NCI-H2196 (cell line): ENCODE data around the gene IGF1R.

Source experiments
- DNase-seq: peaks from one replicate; lab custom pipeline; 2025; ENCODE audit not compliant: unreplicated experiment; lab: John Stamatoyannopoulos, UW

Gene IGF1R

DNA sequence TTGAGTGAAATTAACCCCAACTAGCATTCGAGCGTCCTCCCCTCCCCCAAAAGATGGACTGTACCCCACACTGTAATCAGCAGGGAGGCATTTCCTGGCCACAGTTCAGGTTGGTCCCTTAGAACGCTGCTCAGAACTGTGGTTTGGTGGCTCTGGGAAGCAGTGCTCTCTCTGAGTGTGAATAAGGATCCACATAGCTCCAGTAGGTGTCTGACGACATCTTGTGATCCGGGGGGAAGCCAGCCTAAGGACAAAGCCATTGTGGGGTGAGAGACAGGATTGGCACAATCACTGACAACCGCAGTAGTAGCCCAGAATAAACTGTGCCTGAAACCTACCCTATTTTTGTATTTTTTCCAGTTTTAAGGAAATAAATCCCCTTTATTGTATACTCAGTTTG, 125.3 kb downstream of the IGF1R start:
- DNase-seq: no peak

DNA sequence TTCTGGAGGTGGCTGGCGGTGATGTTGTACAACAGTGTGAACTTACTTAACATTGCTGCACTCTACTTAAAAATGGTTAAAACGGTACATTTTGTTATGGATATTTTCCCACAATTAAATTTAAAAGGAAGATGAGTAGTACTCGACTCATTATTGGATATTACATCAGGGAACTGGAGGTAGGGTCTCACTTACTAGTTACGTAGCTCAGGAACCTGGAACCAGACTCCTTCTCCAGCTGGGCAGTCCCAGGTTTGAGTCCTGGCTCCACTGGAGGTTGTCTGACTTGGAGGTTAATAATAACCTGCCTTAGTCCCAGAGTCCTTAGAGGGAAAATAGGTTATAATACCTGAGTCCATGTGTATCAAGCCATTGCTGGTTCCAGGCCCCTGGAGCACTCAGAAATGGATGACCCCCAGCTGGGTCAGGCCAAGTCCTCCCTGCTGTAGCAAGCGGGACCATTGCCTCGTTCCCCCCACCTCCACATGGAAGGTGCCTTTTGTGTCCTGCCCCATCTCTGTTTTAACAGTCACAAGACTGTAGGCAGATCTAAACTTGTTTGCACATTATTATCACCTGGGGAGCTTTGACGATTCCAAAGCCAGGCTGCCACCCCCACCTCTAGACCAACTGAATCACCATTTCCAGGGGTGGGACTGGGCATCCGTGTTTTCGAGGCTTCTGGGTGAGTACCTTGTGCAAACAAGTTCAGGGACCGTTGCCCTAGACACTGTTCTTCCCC, 126.6 kb downstream of the IGF1R start:
- no peak for DNase-seq

DNA sequence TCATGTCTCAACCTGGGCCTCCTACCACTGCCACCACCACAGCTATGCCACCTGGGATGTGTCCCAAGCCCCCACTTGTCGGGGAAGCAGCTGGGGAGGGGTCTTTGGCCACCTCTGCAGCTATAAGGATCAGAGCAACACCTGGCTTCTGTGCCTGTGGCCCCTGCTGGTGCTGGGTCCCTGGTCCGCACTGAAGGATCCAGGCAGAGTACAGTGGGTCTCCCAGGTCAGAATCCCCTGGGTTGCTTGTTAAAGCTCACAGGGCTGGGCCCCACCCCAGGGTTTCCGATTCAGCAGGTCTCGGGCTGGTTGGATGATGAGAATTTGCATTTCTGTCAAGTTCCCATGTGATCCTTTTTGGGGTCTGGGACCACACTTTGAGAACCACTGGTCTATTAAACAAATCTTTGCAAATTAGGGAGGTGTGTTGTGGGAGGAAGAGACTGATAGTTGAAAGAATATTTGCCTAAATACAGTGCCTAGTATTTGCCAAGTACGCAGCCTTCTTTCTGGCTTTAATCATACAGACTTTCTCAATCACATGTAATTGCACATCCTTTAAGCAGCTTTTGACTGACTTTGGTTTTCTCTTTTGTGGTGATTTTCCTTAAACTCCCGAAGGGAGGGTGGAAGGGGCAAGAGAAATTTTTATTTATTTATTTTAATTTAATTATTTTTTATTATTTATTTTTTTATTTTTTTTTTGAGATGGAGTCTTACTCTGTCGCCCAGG, 127.3 kb downstream of the IGF1R start:
- no peak for DNase-seq

DNA sequence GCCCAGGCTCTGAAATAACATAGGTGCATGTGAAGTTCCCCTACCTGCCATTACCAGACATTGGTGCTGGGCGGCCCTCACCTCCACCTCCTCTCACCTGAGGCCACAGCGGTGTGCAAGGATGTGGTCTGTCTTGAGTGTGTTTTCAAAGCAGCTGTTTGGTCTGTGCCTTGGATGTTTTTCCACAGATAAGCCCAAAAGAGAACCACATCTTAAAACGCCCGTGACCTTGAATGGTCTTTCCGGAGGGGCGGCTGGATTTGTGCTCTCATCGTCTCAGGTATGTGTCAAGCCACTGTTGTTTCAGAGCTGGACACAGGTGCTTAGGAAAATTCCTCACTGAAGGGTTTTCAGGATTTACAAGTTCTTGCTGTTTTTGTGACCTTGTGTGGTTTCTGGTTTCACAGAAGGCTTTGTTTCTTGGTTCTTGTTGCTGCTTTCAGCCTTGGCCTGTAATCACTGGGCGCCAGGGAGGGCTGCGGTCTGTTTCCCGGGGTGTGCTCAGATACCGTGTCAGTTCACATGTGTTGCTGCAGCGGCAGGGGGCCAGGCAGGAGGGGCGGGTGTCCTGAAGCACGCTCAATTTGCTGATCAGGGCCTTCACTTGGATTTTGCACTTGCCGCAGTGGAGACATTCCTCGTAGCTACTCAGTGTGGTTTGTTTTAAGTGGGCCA, 128.4 kb downstream of the IGF1R start:
- no peak for DNase-seq

DNA sequence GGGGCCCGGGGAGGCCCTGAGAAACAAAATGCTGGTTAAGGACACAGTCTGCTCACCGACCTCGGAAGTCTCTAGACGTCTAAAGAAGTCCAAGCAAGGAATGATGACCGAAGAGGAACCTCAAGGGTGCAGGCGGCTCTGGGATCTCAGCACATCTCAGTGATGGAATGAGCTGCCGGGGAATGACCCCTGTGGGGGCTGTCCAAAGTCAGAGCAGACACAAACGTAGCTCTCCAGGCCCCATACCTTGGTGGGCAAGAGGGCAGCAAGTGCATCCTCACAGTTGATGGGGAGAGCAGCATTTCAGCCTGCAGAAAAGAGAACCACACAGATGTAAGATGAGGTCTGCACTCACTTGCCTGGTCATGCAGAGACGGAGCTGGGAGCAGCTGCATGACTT, 129.1 kb downstream of the IGF1R start:
- DNase-seq: no peak

DNA sequence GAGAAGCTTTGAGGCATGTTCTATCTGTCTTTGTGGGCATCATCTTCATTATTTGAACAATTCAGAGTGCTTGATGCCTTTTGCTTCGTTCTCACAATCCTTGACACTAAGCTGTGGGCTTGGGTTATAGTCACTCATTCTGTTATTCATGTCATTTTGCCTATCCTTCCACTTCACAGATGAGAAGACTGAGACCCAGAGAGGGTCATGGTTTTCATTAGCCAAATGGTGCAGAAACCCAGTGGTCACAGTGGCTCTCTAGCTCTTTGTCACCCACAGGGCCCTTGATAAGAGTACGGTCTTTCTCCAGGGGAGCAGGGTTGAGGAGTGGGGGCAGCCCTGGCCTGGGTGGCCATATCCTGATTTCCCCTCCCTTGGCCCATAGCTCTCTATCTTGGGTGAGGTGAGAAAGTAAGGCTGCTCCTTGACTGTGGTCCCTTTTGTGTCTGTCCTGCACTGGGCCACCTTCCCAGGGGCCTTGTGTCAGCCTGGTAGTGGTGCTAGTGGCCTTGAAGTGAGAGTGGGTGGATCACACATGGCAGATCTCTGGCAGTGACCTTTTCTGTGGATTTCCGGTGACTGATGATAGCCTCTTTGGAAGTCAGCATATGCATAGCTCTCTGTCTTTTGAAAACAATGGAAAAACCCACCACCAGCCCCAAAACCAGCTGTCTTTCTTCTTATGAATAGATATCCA, 130.1 kb downstream of the IGF1R start:
- DNase-seq: no peak

DNA sequence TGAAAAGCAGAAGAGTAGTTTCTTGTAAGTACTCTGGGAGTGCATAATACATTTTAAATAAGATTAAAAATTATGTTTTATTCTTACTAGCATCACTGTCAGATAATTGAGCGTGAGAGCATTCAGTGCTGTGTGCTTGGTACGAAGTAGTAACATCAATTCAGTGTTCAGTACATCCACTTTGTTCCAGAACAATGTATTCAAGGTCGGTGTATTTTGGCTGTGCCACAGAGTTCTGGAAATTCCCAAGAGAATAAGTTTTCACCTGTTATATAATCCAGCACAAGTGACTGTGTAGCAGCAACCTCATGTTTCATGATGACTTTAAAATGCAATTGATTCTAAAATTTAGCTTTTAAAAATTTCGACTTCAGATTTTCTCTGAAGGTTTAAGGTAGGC, 130.6 kb downstream of the IGF1R start:
- no peak for DNase-seq

DNA sequence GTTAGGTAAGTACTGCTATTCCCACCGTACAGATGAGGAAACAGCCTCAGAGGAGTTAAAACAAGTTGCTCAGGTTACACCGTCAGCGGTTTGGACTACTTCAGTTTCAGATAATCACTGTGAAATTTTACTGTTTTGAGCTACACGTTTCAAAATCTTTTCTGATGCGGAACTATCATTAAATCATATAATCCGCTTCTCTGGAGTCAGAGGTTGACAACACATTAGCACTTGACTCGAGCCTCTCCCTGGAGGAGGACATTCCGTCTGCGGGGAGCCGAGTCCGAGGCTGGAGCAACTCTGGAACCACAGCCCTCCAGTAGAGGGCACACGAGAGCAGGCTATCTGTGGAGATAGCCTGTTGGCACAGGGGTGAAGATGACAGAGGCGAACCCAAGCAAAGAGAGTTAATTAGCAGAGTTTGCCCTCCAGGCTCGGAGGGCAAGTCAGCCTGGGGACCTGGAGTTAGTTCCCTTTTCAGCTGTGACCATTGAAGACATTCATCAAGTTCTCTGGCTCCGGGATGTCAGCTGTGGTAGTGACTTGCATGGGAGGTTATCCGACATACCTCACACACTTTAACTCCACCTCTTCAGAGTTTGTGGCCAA, 131.2 kb downstream of the IGF1R start:
- peak; percentile 61 for DNase-seq

DNA sequence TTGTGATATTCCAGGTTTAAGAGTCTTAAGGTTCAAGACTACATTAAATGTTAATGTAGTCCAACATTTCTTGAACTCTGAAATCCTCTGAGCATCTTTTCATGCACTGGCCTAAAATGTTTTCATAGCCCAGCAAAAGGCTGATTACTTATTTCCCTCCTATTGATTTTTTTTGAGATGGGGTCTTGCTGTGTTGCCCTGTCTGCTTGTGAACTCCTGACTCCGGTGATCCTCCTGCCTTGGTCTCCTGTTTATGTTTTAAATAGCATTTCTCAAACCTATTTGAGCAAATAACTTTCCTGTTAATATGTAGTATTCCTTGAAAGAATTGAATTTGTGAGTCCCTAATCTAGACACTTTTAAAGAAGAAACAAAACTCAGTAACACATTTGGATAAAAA, 133.5 kb downstream of the IGF1R start:
- no peak for DNase-seq

DNA sequence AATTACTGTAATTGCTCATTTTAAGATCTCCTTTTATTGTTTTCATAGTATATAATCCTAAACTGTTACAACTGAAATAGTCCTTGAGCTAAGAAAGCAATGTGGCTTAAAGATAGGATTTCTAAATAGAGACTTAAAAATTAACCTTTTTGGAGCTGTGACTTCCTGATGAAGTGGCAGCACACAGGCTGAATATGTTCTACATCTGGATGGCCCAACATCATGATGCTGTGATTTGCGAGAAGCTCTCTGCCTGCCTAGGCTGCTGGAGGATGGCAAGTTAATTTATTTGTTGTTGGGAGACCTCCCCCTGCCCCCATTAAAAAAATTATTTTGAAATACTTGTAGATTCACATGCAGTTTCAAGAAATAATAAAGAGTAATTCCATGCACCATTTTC, 134.5 kb downstream of the IGF1R start:
- no peak for DNase-seq

DNA sequence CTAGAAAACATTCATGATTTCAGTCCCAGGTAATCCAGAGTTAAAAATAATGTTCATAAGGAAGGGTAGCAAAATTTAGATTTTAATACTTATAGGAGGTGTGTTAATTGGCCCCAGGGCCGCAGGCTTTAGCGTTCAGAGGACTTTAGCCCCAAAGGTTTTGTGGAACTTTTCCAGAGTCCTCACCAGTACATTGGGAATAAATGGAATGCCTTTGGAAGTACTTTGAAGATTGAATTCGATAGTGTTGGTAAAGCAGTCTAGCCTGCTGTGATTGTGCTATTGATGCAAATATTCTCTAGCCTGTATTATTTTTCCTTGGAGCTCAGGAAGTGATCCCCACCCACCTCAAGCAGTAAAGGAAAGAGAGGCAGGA, 137.1 kb downstream of the IGF1R start:
- DNase-seq: no peak

DNA sequence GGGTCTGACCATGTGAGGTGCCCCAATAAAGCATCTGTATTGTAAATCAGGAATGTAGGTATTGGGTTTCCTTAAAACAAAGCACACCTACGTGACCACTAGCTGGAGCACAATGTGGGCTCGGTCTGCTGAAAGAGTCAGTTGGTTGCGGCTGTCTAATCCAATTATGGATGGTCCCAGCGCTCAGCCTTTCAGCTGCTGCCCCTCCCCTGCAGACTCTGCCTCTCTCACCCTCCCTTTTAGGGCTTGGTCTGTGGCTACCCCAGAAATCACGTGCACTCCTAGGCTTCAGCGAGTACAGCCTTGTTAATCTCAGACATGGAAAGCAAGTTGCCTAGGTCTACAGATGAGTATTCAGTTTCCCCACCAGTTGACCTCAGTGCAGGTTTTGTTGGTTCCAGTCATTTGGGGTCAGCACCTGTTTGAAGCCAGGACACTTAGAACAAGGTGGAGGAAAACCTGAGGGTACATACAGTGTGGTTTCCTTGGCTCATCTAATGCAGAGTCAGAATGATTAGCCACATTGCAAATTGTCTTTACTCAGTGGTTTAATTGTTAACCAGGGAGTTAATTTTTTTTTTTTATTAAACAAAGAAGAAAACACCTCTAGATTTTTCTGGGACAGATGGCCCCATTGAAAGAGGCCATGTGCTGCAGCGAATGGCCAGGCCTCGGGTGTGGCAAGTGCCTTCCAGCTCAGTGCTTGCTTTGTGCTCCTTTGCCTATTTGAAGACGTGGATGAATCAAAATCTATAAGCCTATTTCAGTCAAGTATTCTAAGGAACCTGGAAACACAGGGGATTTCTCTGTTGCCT, 137.7 kb downstream of the IGF1R start:
- no peak for DNase-seq

DNA sequence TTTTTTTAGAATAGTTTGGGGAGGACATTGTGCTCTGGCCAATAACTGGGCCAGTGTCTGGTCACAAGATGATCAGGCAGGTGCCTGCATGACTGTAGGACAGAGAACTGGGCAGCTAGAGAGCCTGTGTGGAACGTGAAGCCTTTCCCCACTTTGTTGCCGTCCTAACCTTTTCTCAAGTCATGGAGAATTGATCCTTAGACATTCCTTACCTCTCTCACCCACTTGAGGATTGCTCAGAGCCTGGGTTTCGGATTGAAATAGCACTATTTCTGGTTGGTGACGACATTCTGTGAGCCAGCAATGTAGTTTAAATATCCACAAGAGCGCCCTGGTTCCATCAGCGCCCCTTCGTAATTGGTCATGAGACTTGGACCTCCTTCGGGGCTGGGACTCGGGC, 138.4 kb downstream of the IGF1R start:
- DNase-seq: no peak

DNA sequence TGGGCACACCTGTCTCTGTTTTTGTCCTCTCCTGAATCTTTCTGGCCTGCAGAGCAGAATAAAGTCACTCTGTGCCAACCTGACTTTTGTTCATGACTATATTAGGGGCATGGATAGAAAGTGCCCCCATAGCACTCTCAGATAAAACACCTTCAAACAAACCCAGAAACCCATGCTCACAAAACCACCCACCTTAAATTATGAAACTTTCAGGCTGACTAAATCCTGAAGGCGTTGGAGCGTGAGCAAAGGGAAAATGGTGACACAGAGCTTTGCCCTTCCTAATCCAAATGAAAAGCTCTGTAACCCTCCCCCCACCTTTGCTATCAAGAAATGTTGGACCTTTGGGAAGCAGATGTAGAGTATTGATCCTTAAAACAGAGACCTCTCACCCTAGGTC, 138.9 kb downstream of the IGF1R start:
- no peak for DNase-seq

DNA sequence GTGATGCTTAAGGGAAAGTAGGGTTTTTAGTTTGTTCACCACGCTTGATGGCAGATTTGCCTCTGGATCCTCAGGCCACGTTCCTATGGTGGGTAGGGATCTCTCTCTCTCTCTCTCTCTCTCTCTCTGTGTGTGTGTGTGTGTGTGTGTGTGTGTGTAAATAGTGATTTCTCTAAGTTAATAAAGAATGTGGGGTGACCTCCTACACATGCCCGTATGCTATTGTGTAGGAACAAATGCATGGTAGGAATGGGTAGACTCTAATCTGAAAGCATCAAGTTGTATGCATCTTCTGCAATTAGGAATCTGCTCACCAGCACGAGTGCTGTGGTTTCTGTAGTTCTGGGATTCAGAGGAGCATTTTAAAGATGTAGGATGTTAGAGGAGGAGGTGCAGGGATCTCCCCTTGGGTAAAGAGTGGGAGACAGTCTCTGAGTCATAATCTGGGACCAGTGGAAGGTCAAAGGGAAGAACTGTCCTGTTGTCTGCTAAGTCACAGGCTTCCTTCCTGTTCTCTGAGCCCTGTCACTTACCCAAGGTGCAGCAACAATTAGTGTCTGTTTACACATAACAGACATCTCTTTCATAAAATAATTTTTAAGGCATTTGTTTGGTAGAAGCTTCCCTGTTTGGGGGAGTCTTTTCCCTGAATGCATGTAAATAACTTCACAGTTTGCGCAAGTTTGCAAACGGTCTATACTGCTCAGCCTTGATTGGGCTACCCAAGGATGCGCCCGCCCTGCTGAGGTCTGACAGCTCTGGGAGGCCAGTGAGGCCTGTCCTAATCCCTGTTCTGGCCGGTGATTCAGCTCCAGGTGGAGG, 139.8 kb downstream of the IGF1R start:
- no peak for DNase-seq

DNA sequence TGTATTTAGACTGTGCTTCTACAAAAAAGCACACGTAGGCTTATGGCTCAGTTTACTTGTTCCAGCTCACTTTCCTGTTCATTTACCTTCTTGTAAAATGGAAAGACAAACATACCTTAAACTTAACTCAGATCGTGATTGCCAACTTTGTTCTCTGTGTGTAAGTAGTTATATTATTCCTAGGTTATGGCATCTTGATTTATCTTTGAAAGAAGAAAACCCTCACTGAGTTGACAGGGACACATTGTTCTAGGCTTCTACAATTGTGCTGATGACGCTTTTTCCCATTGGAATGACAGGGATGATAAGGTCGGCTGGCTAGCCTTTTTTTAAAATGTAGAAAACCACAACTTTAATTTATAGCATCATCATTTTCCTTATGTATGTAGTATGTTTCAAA, 140.7 kb downstream of the IGF1R start:
- no peak for DNase-seq

DNA sequence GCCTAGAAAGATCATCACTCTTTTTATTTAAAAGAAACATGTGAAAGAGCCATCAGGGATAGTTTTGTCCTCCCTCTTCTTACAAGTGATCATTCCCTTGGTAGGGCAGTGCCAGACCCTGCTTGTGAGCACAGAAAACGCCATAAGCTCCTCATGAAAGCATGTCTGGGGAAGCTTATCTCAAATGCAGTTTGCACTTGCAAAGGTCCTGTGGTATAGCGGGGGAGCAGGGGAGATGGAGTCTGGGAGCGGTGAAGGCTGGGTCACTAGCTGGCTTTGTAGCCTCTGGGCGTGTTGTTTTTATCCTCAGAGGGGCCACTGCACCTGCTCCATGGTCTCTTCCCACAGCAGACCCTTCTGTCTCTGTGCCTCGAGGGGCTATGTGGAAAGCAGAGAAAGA, 141.9 kb downstream of the IGF1R start:
- DNase-seq: no peak

DNA sequence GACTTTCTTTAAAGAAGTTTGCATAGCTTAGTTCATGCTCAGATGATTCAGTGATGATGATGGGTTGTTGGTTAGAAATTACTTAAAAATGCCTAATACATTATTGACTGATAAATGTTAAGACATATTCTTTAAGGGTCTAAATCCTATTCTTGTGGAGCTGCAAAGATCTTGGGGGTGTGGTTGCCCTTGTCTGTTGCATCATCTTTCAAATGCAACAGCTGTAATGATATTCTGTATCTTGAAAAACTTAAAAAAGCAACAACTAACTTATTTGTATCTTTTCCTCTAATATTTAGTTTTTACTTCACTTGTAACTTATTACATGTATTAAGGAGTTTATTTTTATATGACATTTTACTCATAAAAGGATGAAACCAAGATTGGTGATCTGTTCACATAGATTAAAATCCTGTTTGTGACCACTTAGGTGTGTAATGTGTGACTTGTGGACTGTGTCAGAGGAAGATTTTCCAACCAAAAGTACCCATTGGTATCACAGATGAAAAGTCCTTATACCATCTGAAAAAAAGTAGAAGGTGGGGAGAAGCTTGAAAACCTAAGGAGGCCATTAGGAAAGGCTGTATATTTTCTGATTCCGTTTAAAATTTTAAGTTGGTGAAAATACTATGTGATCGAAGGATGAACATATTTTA, 142.8 kb downstream of the IGF1R start:
- no peak for DNase-seq

DNA sequence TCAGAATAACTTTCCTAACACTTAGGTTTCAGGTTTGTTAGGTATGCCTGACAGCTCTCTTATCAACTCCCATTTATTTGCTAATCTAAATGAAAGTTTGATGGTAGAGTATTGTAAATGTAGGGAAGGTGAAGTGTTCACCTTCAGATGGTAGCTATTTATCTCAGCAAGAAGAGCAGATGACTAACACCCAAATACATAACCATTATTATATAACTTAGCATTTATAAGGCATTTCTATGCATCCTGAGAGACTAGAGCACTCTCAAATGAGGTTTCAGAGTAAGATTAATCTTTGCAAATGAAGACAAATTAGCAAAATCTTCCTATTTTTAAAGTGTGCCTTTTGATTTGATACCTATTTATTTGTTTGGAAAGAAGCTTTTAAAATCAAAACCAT, 143.8 kb downstream of the IGF1R start:
- DNase-seq: no peak
